Right forelimb (tissue), 1 donor: ENCODE results near the gene STPG3.

Experiments used
- DNase-seq: peaks from one replicate; pipeline ENCODE4 v3.0.0-alpha.2; 2018

The STPG3 gene

DNA sequence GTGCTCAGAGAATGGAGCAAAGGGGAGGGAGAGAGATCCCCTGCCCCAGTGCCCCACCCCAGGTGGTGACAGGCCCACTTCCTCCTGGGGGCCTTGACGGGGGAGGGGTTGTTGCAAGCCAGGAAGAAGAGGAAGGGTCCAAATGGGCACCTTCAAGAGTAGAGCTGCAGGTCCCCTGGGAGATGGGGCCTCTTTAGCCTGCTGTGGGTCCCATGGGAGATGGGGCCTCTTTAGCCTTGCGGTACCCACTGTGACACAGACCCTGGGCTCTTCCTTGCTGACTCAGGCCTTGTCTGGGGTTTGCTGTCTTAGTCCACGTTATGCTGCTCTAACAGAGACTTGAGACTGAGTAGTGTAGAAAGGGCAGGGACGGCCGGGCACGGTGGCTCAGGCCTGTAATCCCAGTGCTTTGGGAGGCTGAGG lies 16.9 kb downstream of the STPG3 start:
- no peak for DNase-seq

DNA sequence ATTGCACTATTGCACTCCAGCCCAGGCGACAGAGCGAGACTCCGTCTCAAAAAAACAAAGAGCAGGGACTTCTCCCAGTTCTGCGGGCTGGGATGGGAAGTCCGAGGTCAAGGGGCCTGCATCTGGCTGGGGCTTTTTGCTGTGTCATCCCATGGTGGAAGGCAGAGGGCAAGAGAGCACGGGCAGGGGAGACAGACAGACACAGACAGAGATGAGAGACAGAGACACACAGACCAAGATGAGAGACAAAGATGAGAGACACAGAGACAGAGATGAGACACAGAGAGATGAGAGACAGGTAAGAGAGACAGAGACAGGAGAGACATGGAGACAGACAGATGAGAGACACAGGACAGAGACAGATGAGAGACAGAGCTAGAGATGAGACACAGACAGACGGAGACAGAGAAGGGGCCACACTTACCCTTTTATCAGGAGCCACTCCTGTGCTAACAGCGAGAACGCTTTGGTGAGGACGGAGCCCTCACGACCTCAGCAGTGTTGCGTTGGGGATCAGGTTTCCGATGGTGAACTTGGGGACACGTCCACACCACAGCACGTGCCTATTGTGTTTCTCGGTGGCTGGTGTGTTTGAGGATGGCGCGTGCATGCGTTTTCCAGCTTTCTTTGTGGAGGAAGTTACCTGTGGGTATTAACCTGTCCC lies 17.6 kb downstream of the STPG3 start:
- no peak for DNase-seq

DNA sequence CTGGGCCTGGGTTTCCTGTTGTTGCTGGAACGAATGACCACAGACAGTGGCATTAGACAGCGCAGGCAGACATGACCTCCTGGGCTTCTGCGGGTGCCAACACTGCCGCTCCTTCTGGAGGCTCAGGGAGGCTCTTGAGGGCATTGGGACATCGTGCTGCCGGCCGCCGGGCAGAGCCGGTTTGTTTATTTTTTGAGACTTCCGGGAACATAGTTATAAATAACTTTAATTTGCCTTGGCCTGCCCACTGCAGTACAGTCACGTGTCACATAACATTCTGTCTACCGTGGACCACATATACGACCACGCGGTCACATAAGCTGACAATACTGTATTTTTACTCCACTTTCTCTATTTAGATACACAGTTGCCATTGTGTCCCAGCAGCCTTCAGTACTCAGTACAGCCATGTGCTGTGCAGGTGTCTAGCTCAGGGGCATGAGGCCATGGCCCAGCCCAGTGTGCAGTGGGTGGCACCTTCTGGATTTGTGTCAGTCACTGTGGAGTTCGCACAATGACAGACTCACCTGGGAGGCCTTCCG lies 18.2 kb downstream of the STPG3 start:
- no peak for DNase-seq

DNA sequence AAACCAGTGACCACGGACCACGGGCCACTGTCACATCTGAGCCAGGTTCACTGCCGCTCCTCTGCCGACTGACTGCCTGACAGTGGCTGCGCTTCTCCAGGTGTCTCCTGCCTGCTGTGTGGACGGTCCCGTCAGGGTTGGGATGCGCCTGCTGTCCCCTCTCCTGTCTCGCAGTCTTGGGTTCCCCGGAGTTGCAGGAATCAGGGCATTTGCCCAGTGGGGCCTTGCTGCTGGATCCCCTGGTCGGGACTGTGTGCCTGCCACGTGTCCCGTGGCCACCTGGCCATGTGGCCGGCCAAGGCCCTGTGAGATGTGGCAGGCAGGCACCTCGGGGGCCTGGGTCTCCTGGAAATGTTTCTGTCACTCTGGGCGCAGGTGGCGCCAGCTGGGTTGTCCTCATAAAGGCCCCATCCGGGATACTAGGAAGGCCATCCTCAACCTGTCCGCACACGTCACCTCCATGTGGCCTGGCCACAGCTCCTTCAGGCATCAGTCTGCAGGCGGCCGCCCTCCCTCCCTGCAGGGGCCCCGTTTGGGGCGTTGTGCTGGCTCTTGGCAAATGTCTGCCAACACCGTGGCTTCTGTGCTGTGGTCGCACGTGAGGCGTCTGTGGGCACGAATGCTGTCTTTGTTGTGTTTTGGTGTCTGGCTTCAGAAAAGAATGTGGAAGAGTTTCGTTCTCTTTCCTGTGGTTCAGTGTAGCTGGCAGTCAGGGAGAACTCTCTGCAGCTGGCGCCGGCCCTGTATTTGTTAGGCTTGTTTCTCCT lies 20.0 kb downstream of the STPG3 start:
- DNase-seq, result no peak

DNA sequence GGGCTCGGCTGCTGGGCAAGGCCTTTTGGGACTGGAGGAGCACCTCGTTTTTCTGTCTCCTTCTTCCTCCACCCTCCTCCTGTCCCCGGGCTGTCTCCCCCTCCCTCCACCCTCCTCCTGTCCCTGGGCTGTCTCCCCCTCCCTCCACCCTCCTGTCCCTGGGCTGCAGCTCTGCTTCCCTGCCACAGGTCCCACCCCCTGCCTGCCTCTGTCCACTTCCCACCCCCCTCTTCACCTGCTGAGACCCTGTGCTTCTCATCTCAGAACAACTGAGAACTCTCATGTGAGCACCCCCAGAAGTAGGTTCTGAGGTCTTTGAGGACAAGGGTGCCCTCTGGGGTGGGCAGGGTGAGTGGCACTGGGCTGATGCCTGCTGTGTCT lies 20.6 kb downstream of the STPG3 start:
- DNase-seq, result no peak

DNA sequence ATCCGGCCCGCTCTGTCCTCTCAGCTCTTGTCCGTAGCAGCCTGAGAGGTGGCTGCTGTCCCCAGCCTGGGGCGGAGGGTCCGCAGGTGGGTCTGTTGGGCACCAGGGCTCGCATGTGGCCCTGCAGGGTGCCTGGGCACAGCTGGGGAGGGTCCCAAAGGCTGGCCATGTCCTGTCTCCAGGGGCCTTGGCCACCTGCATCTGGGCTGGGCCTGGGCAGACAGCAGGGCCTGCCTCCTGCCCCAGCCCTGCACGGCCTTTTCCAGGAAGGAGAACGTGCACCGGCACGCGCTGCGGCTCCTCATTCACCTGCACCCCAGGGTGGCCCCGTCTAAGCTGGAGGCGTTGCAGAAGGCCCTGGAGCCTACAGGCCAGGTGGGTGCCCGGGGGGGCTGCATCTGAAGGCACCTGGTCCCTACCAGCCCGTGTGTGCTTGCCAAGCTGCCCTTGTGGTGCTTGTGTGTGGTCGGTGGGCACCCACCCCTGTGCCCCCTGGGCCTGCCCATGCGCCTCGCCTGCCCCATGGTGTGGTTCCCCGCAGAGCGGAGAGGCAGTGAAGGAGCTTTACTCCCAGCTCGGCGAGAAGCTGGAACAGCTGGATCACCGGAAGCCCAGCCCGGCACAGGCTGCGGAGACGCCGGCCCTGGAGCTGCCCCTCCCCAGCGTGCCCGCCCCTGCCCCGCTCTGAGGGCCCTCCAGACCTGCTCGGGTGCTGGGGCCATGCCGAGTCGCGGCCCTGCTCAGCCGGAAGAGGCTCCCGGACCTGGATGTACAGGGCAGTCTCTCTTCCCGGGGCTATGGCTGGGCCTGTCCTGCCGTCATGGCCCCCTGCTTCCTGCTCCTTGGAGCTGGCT lies 21.4 kb downstream of the STPG3 start:
- DNase-seq, result no peak

DNA sequence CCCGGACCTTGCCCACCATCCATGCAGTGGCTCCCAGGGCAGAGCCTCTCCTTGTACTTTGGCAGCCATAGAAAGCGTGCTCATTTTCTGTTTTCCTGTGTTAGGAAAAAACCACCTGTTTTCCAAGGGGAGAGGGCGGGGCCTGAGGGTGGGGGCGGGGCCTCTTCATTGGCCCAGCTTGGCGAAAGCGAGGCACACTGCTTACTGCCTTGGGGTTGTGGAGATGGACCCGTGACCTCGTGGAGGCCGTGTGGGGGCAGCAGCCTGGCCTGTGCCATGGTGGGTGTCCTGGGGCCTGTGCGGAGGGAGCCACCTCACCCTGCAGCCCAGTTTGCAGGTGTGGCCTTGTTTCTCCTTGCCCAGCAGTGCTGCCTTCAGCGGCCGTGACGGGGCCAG lies 22.0 kb downstream of the STPG3 start:
- no peak for DNase-seq

DNA sequence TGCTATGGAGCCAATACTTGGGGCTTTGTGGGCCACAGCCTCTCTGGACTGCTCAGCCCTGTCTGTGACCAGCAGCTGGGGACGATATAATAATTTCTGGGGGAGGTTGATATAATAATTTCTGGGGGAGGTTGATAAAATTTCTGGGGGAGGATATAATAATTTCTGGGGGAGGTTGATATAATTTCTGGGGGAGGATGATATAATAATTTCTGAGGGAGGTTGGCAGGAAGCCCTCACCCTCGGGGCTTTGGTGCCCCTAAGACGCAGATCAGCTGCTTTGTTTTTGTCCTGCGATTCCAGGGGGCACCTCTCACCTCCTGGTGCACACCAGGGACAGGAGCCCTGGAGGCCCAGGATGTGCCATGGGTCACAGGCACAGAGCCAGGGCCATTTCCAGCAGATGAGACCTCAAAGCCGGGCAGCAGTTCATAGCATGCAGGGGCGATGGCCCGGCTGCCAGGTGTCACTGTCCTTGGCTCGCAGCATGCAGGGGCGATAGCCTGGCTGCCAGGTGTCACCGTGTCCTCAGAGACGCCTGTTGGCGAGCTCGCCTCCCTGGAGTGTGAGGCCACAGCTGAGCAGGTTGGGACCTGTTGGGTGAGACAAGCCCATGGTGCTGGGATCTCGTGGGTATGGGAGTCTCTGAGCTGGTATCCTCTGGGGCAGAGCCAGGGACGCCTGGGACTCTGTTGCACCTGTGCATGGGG lies 22.7 kb downstream of the STPG3 start:
- DNase-seq, result no peak

DNA sequence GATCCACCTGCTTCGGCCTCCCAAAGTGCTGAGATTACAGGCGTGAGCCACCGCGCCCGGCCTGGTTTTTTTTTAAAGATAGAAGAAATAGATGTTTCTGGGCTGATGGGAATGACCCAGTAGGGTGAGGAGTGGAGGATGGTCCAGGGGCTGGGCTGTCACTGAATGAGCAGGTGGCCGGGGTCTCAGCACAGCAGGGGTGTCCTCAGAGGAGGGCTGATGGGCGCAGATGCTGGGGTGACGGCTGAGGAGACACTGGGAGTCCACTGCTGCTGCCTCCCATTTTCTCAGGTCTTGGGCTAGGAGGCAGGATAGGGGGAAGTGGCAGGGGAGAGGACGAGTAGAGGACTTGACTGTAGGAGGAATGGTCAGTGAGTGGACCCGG lies 24.1 kb downstream of the STPG3 start:
- DNase-seq, result no peak

DNA sequence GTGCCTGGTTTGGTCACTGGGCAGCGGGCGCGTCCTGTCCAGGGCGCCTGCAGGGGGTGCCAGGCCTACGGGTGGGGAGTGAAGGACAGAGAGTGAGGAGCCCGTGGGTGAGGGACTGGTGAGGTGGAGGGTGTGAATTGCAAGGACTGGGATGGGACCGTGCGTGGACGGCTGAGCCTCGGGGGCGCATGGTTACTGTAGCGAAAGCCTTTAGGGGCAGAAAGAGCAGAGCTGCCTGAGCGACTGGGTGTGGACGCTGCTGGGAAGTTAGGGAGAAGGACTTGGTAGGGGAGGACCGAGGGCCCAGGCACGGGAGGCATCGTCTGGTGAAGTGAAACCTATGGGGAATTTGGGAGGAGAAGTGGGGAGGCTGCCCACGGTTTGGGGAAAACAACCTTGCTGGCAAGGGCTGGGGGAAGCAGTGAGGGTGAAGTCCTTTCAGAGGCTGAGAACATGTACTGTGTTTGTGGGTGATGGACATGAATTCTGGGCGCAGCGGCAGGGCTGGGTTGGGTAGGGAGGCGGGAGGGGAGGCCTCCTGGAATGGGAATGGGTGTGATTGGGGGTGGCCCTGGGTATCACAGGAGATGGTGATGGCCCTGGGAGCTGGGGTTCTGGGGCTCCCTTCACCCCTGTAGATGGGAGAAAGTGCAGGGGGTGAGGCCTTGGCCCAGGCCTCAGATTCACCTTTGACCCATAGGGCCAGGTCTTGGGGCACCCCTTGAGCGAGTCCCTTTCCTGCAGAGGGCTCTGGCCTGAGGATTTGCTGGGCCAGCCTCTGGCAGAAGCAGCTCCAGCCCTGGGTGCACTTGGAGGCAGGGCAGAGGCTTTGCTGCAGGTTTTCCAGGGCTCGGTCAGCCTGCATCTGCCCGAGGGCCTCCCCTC lies 24.7 kb downstream of the STPG3 start:
- DNase-seq, result no peak

DNA sequence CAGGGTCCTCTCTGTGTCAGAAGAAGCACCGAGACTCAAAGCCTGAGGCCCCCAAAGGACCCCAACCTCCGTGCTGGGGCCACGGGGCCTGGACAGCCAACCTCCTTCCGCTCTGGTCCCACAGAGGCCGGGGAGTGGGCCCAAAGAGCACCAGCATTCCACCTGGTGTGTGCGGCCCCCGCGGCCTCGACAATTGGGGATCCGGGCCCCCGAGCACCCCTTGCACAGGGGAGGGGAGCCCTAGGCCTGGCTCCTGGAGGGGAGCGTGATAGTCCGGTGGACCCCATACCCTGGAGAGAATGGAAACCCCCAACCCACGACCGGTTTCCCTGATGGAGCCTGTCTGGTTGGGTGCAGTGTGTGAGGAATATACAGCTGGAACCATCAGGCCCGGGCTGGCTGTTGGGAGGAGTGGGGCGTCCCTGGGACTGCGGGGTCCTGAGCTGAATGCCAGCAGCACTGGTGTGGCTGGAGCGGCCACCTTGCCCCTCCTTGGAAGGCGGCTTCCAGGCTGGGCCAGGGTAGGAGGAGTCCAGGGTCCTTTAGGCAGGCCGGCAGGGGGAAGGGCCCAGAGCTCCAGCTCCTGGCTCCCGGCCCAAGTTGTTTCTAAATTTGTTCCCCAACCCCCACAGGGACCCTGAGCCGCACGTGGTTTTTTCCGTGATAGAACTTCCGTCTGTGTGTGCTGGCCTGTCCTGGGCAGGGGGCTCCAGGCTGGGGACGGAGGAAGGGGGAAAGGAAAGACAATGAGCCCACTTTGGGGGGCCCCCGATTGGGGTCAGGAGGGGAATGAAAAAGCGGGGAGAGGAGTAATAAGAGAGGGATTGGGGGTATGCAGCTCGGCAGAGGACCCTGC lies 25.6 kb downstream of the STPG3 start:
- DNase-seq, result peak; percentile 82

DNA sequence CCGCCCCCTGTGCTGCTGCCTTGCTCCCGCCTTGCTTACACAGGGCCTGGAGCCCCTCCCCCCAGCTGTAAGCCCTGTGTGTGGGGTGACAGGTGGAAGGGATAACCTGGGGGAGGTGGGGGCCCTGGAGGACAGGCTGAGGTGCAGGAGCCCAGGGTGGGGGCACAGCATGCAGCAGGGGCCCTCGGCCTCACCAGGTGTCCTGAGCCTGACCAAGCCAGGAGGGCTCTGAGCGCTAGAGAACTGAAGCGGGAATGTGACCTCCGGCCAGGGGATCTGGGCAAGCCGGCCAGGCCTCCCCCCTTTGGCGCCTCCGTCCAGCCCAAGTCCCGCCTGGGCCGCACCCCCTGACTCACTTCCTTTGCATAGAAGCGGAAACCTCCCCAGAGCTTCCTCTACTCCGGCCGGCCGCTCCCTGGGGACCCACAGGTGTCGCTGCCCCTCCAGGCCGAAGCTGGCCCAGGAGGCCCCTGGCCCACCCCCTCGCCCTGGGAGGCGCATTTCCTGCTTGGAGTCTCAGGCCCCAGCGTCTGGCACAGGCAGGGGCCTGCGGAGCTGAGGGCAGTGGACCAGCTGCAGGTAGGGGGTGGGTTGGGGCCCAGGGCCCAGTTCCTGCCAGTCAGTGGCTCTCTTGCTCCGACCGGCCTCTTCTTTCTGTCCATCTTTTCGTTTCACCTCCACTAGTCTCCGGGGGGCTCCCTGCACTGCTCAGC lies 26.4 kb downstream of the STPG3 start, which contains the start of gene TOR4A:
TOR4A (plus strand) TSS at position 398 of the 713 bp plus-strand sequence. CDS start 964 bp downstream, outside the sequence.
- peak; percentile 76 for DNase-seq

DNA sequence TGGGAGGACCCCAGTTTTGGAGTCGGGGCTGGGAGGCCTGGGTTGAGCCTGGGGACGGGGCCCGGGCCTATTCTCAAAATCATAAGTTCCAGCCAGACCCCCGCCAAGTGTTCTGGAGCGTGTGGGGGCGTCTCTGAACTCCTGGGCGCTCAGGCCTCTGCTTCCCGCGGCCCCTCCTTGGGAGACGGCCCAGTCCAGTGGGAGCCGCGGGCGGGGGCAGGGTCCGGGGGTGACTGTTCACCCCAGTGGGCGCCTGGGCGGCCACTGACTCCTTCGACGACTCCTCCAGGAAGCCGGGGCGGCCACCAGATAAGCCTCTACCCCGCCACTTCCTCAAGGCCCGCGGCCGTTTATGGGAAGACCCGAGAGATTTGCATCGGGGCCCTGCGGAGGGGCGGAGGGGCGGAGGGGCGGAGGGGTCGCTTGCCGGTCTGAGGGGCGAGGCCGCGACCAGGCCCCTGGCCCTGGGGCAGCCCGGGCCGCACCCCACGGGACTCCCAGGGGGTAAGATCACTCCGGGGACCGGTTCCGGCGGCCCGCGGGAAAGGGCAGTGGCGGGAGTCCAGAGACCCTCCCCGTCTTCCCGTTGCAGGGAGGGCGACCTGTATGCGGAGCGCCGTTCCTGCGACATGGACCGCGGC lies 27.1 kb downstream of the STPG3 start:
- no peak for DNase-seq

DNA sequence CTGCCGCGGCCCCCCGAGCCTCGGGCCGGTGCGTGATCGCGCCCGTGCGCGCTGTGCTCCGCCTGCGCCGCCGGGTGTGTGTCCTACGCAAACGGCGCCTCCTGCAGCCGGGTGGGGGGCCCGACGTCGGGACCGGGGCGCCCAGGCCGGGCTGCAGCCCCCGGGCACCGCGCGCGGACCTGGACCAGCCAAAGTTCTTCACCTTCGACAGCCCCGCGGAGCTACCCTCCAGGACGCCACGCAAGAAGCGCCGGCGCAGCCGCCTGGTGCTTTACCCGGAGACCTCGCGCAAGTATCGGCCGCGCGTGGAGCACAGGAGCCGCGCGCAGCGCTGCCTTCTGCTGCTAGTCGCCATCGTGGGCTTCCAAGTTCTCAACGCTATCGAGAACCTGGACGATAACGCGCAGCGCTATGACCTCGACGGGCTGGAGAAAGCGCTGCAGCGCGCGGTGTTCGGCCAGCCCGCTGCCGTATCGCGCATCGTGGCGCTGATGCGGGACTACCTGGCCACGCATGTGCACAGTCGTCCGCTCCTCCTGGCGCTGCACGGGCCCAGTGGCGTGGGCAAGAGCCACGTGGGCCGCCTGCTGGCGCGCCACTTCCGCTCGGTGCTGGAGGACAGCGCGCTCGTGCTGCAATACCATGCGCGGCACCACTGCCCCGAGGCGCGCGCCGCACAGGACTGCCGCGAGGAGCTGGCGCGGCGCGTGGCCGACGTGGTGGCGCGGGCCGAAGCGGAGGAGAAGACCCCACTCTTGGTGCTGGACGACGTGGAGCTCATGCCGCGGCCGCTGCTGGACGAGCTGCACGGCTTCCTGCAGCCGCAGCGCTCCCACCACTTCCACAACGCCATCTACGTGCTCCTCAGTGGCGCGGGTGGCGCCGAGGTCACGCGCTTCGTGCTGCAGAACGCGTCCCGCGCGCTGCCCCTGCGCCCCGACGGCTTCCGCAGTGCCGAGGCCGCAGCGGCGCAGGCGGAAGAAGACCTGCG lies 27.9 kb downstream of the STPG3 start:
- no peak for DNase-seq

DNA sequence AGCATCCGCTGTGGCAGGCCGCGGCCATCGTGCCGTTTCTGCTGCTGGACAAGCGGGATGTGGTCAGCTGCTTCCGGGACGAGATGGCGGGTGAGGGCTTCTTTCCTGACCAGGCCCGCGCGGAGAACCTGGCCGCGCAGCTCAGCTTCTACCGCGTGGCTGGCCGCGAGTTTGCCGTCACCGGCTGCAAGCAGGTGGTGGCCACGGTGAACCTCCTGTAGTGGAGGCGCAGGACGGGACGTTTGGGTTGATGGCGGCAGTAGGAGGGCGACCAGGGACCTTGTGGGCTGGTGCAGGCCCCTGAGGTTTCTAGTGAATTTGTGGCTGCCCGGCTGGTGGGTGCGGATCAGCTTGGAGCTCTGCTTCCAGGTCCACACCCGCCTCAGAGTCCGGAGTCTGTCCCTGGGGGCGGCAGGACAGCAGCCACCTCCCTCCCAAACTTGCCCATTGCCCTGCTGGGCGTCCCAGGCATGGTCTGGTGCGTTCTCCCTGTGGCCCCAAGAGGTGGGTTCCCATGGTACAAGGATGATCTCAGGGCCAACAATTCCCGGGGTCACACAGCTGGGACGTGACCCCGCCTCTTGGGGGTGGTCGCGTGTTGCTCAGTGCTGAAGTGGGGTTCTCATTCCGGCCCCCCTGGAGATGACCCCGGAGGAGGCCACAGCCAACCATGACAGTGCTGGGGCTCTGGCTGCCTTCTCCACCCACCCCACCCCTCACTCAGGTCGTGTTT lies 28.8 kb downstream of the STPG3 start:
- DNase-seq, result no peak

DNA sequence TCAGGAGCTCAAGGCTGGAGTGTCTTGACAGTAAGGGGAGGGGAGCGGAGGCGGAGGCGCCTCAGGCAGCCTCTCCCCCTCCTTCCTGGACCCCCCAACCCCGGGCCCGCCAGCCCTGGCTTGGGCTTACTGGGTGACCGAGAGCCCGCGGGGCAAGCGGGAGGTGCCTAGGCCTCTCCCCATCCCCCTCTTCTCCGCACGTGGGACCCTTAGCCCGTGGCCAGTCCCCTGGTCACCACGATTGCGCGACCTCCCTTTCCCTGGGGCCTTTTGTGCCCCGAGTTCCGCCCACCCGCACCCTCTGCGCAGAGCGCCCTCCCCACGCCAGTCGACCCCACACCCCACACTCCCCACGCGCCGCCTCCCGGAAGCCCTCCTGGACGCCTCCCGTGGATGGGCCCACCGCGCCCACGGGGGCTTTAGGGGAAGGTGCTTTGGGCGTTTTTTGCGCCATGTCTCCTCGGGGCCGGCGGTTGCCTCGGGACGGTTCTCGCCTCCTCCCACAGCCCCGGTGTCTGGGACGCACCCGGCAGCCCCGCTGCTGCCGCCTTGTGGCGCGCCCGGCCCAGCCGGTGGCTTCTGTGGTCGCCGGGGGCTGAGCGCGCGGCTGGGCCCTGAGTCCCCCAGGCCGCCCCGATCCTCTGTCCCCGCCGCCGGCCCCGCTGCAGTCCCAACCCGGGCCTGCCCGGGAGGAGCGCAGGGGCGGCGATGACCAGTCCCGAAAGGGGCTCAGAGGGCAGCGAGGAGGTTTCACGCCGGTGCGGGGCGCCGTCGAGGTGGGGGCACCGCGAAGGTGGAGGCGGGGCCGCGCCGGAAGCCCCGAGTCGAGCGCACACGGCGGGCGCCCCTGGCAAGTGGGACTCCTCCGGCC lies 29.6 kb downstream of the STPG3 start:
- no peak for DNase-seq
